Ishikawa (cell line): ENCODE measurements around the gene NRG2.

ENCODE experiments used
- CEBPB ChIP-seq: IDR thresholded peaks from 2 replicates; pipeline ENCODE4 v1.6.1; 2012
- EP300 ChIP-seq: IDR thresholded peaks from 2 replicates; pipeline ENCODE4 v1.6.1; 2012; ENCODE audit warnings: borderline replicate concordance
- FOXM1 ChIP-seq: IDR thresholded peaks from 2 replicates; pipeline ENCODE4 v1.6.1; 2012; ENCODE audit warnings: low read depth, borderline replicate concordance
- MAX ChIP-seq: IDR thresholded peaks from 2 replicates; pipeline ENCODE4 v1.6.1; 2012
- NFIC ChIP-seq: IDR thresholded peaks from 2 replicates; pipeline ENCODE4 v1.6.1; 2012
- REST ChIP-seq: IDR thresholded peaks from 2 replicates; pipeline ENCODE4 v1.6.1; 2012; ENCODE audit warnings: low read depth, mild to moderate bottlenecking
- TAF1 ChIP-seq: IDR thresholded peaks from 2 replicates; pipeline ENCODE4 v1.6.1; 2012; ENCODE audit warnings: low read depth, mild to moderate bottlenecking
- TCF12 ChIP-seq: IDR thresholded peaks from 2 replicates; pipeline ENCODE4 v1.6.1; 2012; ENCODE audit warnings: low read depth
- TEAD4 ChIP-seq: IDR thresholded peaks from 2 replicates; pipeline ENCODE4 v1.6.1; 2012
- ZBTB7A ChIP-seq: IDR thresholded peaks from 2 replicates; pipeline ENCODE4 v1.6.1; 2012; ENCODE audit warnings: low read depth
- TF ChIP-seq, protein P1 (sequence below): IDR thresholded peaks from 2 replicates; pipeline ENCODE4 v1.6.1; 2012

GRCh38 chr5:139856714-139857113, 186.4 kb downstream of the NRG2 start:
- TF ChIP-seq CEBPB, result no peak
- TF ChIP-seq NFIC, result no peak
- TF ChIP-seq, protein P1, sequence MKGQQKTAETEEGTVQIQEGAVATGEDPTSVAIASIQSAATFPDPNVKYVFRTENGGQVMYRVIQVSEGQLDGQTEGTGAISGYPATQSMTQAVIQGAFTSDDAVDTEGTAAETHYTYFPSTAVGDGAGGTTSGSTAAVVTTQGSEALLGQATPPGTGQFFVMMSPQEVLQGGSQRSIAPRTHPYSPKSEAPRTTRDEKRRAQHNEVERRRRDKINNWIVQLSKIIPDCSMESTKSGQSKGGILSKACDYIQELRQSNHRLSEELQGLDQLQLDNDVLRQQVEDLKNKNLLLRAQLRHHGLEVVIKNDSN, result no peak
- TF ChIP-seq EP300, result no peak
- TF ChIP-seq TAF1, result no peak
- TF ChIP-seq REST, result no peak
- TF ChIP-seq TEAD4, result no peak
- TF ChIP-seq MAX, result no peak
- TF ChIP-seq FOXM1, result no peak
- TF ChIP-seq TCF12, result no peak
- no peak for TF ChIP-seq ZBTB7A
